Activated CD4-positive, CD25-positive, alpha-beta regulatory T cell treated with anti-CD3 and anti-CD28 coated beads, Interleukin-2, amount 50 U/mL, for 24 hours (primary cell): Measurements from ENCODE around the gene NABP2.
"Not testable (repeated sequence)": the region's sequence is repeated elsewhere in the genome, so short reads cannot be mapped to it uniquely, and the experiment has no call there.

Experiments
- ATAC-seq, 2 donors: fragments of 150-1000 bp; cut with Tn5 transposase; one replicate each; pipeline ENCODE4 v1.10.0; 2021; ENCODE audit warnings: mild to moderate bottlenecking in 1 of 2, moderate library complexity in 1 of 2

Gene NABP2

GRCh38 chr12:56224102-56224701 lies at the start of gene NABP2:
Gene NABP2 (plus strand): TSS chr12:56224342. CDS start chr12:56224857, 515 bp downstream.
- ATAC-seq, result peak; percentile 89 to 90

GRCh38 chr12:56178347-56178746 lies 45.8 kb upstream of the NABP2 start:
- ATAC-seq, result no peak

- ATAC-seq, result no peak
Measured at GRCh38 chr12:56186957-56187356, 37.2 kb upstream of the NABP2 start.

GRCh38 chr12:56188131-56188777 lies 35.9 kb upstream of the NABP2 start:
- ATAC-seq, result no peak

- peak in 1 of 2 donors; percentile 2 for ATAC-seq
Measured at GRCh38 chr12:56188778-56189098, 35.4 kb upstream of the NABP2 start.

- ATAC-seq, result peak; percentile 86 to 88
Measured at GRCh38 chr12:56189099-56189917, 34.8 kb upstream of the NABP2 start, which contains the start of gene SMARCC2. Gene SMARCC2 (minus strand): TSS chr12:56189483. CDS start chr12:56189461, 22 bp downstream.

GRCh38 chr12:56189918-56190694 lies 34.0 kb upstream of the NABP2 start:
- peak; percentile 44 to 51 for ATAC-seq

GRCh38 chr12:56190695-56191155 lies 33.4 kb upstream of the NABP2 start:
- no peak for ATAC-seq

- no peak for ATAC-seq
Measured at GRCh38 chr12:56192582-56192981, 31.6 kb upstream of the NABP2 start.

GRCh38 chr12:56193025-56193578 lies 31.0 kb upstream of the NABP2 start:
- ATAC-seq, result no peak

- not testable (repeated sequence) for ATAC-seq
Measured at GRCh38 chr12:56196818-56197550, 27.2 kb upstream of the NABP2 start.

- no peak for ATAC-seq
Measured at GRCh38 chr12:56197921-56198635, 26.1 kb upstream of the NABP2 start.

GRCh38 chr12:56198836-56199235 lies 25.3 kb upstream of the NABP2 start:
- ATAC-seq, result no peak

- ATAC-seq, result no peak
Measured at GRCh38 chr12:56202366-56202765, 21.8 kb upstream of the NABP2 start.

- ATAC-seq, result no peak
Measured at GRCh38 chr12:56202838-56203237, 21.3 kb upstream of the NABP2 start.

- no peak for ATAC-seq
Measured at GRCh38 chr12:56204275-56204674, 19.9 kb upstream of the NABP2 start.

GRCh38 chr12:56205445-56205844 lies 18.7 kb upstream of the NABP2 start:
- peak in 1 of 2 donors; percentile 30 for ATAC-seq

GRCh38 chr12:56206452-56207166 lies 17.5 kb upstream of the NABP2 start:
- ATAC-seq, result peak in 1 of 2 donors; percentile 53

GRCh38 chr12:56208006-56208405 lies 16.1 kb upstream of the NABP2 start:
- no peak for ATAC-seq

- ATAC-seq, result peak; percentile 91 to 96
Measured at GRCh38 chr12:56212361-56212760, 11.8 kb upstream of the NABP2 start.
